KMS-11 (cell line): Measurements from ENCODE around the gene FURIN.

Source experiments
- H2AFZ ChIP-seq: fragments of 200-600 bp; sonication (generic); 2 replicates; pipeline ENCODE4 v1.6.1; 2016; ENCODE audit warnings: antibody characterized with exemption, mixed run types, low read depth
- H3K27ac ChIP-seq: fragments of 200-600 bp; sonication (generic); 2 replicates; pipeline ENCODE4 v1.6.1; 2016; ENCODE audit warnings: mild to moderate bottlenecking, mixed run types
- H3K27me3 ChIP-seq: fragments of 200-600 bp; sonication (generic); 2 replicates; pipeline ENCODE4 v1.6.1; 2017; ENCODE audit warnings: mild to moderate bottlenecking, low read depth, mixed run types, moderate library complexity; ENCODE audit not compliant: insufficient read depth
- H3K36me3 ChIP-seq: fragments of 200-600 bp; sonication (generic); 2 replicates; pipeline ENCODE4 v1.6.1; 2017; ENCODE audit warnings: mild to moderate bottlenecking, mixed run types; ENCODE audit not compliant: insufficient read depth
- H3K4me1 ChIP-seq: fragments of 200-600 bp; sonication (generic); 2 replicates; pipeline ENCODE4 v1.6.1; 2016; ENCODE audit warnings: mild to moderate bottlenecking, low read depth, mixed run types; ENCODE audit not compliant: poor library complexity, severe bottlenecking
- H3K4me2 ChIP-seq: fragments of 200-600 bp; sonication (generic); 2 replicates; pipeline ENCODE4 v1.7.0; 2016; ENCODE audit warnings: mild to moderate bottlenecking, mixed run types
- H3K4me3 ChIP-seq: fragments of 200-600 bp; sonication (generic); IDR thresholded peaks from 2 replicates; pipeline ENCODE4 v1.6.1; 2017; ENCODE audit warnings: low read depth, low read length, mixed read lengths; ENCODE audit not compliant: insufficient read depth
- H3K79me2 ChIP-seq: fragments of 200-600 bp; sonication (generic); 2 replicates; pipeline ENCODE4 v1.6.1; 2016; ENCODE audit warnings: low read depth, mixed run types; ENCODE audit not compliant: insufficient read depth
- H3K9ac ChIP-seq: fragments of 200-600 bp; sonication (generic); 2 replicates; pipeline ENCODE4 v1.6.1; 2016; ENCODE audit warnings: mild to moderate bottlenecking, mixed run types
- H4K20me1 ChIP-seq: fragments of 200-600 bp; sonication (generic); 2 replicates; pipeline ENCODE4 v1.6.1; 2016; ENCODE audit warnings: mild to moderate bottlenecking, mixed run types; ENCODE audit not compliant: insufficient read depth
- TF ChIP-seq, protein P1 (sequence below): fragments of 200-600 bp; sonication (generic); conservative IDR thresholded peaks from 2 replicates; pipeline ENCODE4 v1.6.1; 2017; ENCODE audit warnings: low read depth, mild to moderate bottlenecking, antibody characterized with exemption, low read length, moderate library complexity, mixed read lengths

FURIN gene

DNA sequence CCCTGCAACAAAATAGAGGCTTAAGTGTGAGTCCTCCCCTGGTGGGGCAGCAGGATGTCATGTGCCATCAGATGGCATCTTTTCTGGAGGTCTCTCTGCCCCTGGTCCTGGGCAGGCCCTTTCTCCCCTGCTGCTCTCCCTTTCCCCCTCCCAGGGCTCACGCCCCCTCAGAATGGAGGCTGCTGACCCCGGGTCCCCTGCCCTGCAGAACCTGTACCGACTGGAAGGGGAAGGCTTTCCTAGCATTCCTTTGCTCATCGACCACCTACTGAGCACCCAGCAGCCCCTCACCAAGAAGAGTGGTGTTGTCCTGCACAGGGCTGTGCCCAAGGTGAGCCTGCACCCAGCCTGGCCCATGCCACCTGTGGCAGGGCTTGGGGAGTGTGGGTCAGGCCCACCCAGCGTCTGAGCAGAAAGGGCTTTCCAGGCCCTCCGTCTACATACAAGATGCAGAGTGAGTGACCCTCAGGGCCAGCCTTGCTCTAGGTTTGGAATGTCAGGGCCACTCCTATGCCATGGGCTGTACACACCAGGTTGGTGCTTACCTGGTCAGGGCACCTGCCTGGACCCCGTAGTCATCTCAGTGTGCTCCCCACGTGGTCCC, 23.1 kb downstream of the FURIN start:
- TF ChIP-seq, protein P1, sequence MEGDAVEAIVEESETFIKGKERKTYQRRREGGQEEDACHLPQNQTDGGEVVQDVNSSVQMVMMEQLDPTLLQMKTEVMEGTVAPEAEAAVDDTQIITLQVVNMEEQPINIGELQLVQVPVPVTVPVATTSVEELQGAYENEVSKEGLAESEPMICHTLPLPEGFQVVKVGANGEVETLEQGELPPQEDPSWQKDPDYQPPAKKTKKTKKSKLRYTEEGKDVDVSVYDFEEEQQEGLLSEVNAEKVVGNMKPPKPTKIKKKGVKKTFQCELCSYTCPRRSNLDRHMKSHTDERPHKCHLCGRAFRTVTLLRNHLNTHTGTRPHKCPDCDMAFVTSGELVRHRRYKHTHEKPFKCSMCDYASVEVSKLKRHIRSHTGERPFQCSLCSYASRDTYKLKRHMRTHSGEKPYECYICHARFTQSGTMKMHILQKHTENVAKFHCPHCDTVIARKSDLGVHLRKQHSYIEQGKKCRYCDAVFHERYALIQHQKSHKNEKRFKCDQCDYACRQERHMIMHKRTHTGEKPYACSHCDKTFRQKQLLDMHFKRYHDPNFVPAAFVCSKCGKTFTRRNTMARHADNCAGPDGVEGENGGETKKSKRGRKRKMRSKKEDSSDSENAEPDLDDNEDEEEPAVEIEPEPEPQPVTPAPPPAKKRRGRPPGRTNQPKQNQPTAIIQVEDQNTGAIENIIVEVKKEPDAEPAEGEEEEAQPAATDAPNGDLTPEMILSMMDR, result no peak
- no peak overlapping the region for H3K4me3 ChIP-seq
- no peak overlapping the region for H3K4me2 ChIP-seq
- no peaks in the 10 kb centered on the region for H3K27me3 ChIP-seq
- no peaks in the 10 kb centered on the region for H3K79me2 ChIP-seq
- peaks cover under 1% of the 10 kb centered on the region for H3K4me1 ChIP-seq
- H2AFZ ChIP-seq, result no peak overlapping the region
- H4K20me1 ChIP-seq, result no peaks in the 10 kb centered on the region
- no peak overlapping the region for H3K27ac ChIP-seq
- no peak overlapping the region for H3K9ac ChIP-seq
- H3K36me3 ChIP-seq, result no peaks in the 10 kb centered on the region

GRCh38 chr15:90892023-90892422, 23.6 kb downstream of the FURIN start:
- Histone ChIP-seq H3K27ac (no peak overlapping the region), H3K4me3 (no peak overlapping the region), H3K36me3 (no peaks in the 10 kb centered on the region), H4K20me1 (no peaks in the 10 kb centered on the region), H2AFZ (no peak overlapping the region), H3K27me3 (no peaks in the 10 kb centered on the region), H3K4me1 (no peaks in the 10 kb centered on the region), H3K4me2 (no peak overlapping the region), H3K79me2 (no peaks in the 10 kb centered on the region), H3K9ac (no peak overlapping the region)
- TF ChIP-seq, protein P1, result no peak

DNA sequence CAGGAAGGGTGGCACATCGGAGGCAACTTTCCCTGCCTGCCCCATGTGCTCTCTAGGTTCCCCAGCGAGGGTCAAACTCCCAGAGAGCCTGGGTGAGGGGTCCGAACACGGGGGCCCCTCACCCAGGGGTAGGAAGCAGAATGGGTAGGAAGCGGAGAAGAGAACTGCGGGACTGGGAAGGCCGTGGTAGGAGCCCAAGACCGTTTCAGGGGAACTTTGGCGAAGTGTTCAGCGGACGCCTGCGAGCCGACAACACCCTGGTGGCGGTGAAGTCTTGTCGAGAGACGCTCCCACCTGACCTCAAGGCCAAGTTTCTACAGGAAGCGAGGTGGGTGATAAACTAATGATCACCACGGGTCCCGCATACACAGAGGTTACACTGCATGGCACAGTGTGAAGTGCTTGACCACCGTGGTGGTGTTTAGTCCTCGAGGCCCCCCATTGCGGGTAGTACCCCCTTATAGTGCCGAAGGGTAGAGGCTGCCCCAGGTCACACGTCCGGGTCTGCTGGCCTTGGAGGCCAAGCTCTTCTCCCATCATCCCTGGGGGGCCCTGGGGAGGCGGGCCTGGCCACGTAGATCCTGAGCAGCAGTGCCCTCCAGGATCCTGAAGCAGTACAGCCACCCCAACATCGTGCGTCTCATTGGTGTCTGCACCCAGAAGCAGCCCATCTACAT, 24.2 kb downstream of the FURIN start:
- no peaks in the 10 kb centered on the region for H3K36me3 ChIP-seq
- H3K4me2 ChIP-seq, result no peak overlapping the region

DNA sequence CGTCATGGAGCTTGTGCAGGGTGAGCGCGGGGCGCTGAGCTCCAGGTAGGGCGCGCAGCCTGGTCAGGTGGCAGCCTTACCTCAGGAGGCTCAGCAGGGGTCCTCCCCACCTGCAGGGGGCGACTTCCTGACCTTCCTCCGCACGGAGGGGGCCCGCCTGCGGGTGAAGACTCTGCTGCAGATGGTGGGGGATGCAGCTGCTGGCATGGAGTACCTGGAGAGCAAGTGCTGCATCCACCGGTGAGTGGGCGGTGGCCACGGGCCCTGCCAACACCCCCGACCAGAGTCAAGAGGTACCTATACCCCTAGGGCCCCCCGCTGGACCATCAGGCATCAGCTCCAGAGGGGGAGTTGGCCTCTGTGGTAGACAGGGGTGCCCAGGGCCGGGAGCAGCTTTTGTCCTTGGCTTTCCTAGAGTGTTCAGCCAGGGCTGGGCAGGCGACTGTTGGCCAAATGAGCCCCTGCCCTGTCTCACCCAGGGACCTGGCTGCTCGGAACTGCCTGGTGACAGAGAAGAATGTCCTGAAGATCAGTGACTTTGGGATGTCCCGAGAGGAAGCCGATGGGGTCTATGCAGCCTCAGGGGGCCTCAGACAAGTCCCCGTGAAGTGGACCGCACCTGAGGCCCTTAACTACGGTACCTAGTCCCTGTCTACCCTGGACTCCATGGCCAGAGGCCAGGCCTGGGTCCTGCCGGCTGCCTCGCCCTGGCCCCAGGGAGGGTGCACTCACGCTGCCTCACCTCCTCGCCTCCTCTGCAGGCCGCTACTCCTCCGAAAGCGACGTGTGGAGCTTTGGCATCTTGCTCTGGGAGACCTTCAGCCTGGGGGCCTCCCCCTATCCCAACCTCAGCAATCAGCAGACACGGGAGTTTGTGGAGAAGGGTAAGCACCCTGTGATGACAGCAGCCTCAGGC, 25.0 kb downstream of the FURIN start:
- H3K27ac ChIP-seq, result no peak overlapping the region
- no peak overlapping the region for H3K9ac ChIP-seq
- no peak overlapping the region for H2AFZ ChIP-seq
- TF ChIP-seq, protein P1, result no peak
- H3K79me2 ChIP-seq, result no peaks in the 10 kb centered on the region
- no peaks in the 10 kb centered on the region for H3K36me3 ChIP-seq
- no peaks in the 10 kb centered on the region for H3K27me3 ChIP-seq
- no peaks in the 10 kb centered on the region for H3K4me1 ChIP-seq
- H3K4me3 ChIP-seq, result no peak overlapping the region
- no peaks in the 10 kb centered on the region for H4K20me1 ChIP-seq
- H3K4me2 ChIP-seq, result no peak overlapping the region

More for the DNA sequence above, 24.2 kb downstream of the FURIN start:
- H3K9ac ChIP-seq, result no peak overlapping the region
- H3K27me3 ChIP-seq, result no peaks in the 10 kb centered on the region
- H4K20me1 ChIP-seq, result no peaks in the 10 kb centered on the region
- TF ChIP-seq, protein P1, result no peak
- H2AFZ ChIP-seq, result no peak overlapping the region
- no peaks in the 10 kb centered on the region for H3K4me1 ChIP-seq
- no peaks in the 10 kb centered on the region for H3K79me2 ChIP-seq
- no peak overlapping the region for H3K27ac ChIP-seq
- H3K4me3 ChIP-seq, result no peak overlapping the region
